H1 (cell line): Measurements from ENCODE around the gene TRAF4. TPM values are rescaled to one million over a fixed set of nuclear protein-coding genes. Genes with fewer than 3 reads are reported as not detected.

Source experiments
- CTCF ChIA-PET: fragments of 300-600 bp; sonication (Branson Sonifier 250); formaldehyde crosslinking; loops from one replicate; lab custom pipeline; 2021; ENCODE audit not compliant: partially characterized antibody; lab: Charles Lee
- POLR2A ChIA-PET: fragments of 300-600 bp; sonication (Branson Sonifier 250); formaldehyde crosslinking; loops from one replicate; lab custom pipeline; 2021; ENCODE audit warnings: inconsistent platforms; ENCODE audit not compliant: partially characterized antibody; lab: Charles Lee
- DNase-seq, 2 experiments: peaks; one replicate each; pipeline versions ENCODE4 v3.0.0 to v3.0.0-alpha.2; 2010 to 2022; ENCODE audit warnings: low spot score in 2 of 2, low read depth in 1 of 2, mixed read lengths in 1 of 2
- FAIRE-seq: peaks from 2 replicates; lab custom pipeline; 2011; peaks lifted over from hg19 to GRCh38; lab: Jason Lieb, UNC
- H2AFZ ChIP-seq: 2 replicates; pipeline ENCODE4 v1.8.1; 2012; ENCODE audit warnings: low read length, inconsistent platforms
- H2AK5ac ChIP-seq: 2 replicates; pipeline ENCODE4 v1.6.1; 2013; ENCODE audit warnings: low read depth, low read length
- H2BK120ac ChIP-seq: replicated peaks from 2 replicates; pipeline ENCODE3; 2013; ENCODE audit warnings: low read depth, low read length, inconsistent platforms
- H2BK12ac ChIP-seq: 2 replicates; pipeline ENCODE4 v1.6.1; 2013; ENCODE audit warnings: low read depth, low read length
- H2BK15ac ChIP-seq: 2 replicates; pipeline ENCODE4 v1.6.1; 2013; ENCODE audit warnings: low read length
- H2BK20ac ChIP-seq: 2 replicates; pipeline ENCODE4 v1.6.1; 2013; ENCODE audit warnings: low read length
- H2BK5ac ChIP-seq: 2 replicates; pipeline ENCODE4 v1.6.1; 2013; ENCODE audit warnings: low read depth, low read length
- H3K14ac ChIP-seq: 2 replicates; pipeline ENCODE4 v1.6.1; 2013; ENCODE audit warnings: inconsistent platforms; ENCODE audit not compliant: insufficient read length
- H3K18ac ChIP-seq: 2 replicates; pipeline ENCODE4 v1.6.1; 2013; ENCODE audit warnings: low read length; ENCODE audit errors: extremely low read depth
- H3K23ac ChIP-seq: 2 replicates; pipeline ENCODE4 v1.6.1; 2013; ENCODE audit warnings: inconsistent platforms; ENCODE audit not compliant: insufficient read length
- H3K23me2 ChIP-seq: 2 replicates; pipeline ENCODE4 v1.6.1; 2013; ENCODE audit warnings: low read depth, low read length
- H3K27ac ChIP-seq: 2 replicates; pipeline ENCODE4 v1.6.1; 2011; ENCODE audit warnings: low read depth, low read length, inconsistent platforms
- H3K27me3 ChIP-seq, 4 experiments: replicated peaks in 1 of 4; 1 replicate in 1 of 4; 2 replicates in 3 of 4; pipeline versions ENCODE4 v1.6.1 to v1.8.1; 2011 to 2013; ENCODE audit warnings: low read length in 3 of 4, mild to moderate bottlenecking in 3 of 4, inconsistent platforms in 2 of 4, mixed read lengths in 2 of 4, moderate library complexity in 1 of 4; ENCODE audit not compliant: control insufficient read depth in 3 of 4, insufficient read depth in 3 of 4; ENCODE audit errors: extremely low read depth in 1 of 4
- H3K36me3 ChIP-seq, 4 experiments: 2 replicates each; pipeline versions ENCODE4 v1.6.1 to v1.8.1; 2011 to 2013; ENCODE audit warnings: mild to moderate bottlenecking in 4 of 4, low read length in 3 of 4, moderate library complexity in 2 of 4, control low read depth in 1 of 4, inconsistent platforms in 1 of 4; ENCODE audit not compliant: insufficient read depth in 4 of 4, control insufficient read depth in 2 of 4
- H3K4ac ChIP-seq: replicated peaks from 2 replicates; pipeline ENCODE3; 2013; ENCODE audit warnings: low read length, low read depth, mixed read lengths, inconsistent platforms; ENCODE audit not compliant: insufficient read length
- H3K4me1 ChIP-seq, 4 experiments: replicated peaks in 1 of 4; 1 replicate in 1 of 4; 2 replicates in 3 of 4; pipeline versions ENCODE4 v1.6.1 to v1.8.1; 2011 to 2013; ENCODE audit warnings: low read length in 3 of 4, inconsistent platforms in 2 of 4, mixed read lengths in 1 of 4; ENCODE audit not compliant: insufficient read depth in 4 of 4, control insufficient read depth in 3 of 4
- H3K4me2 ChIP-seq, 2 experiments: 2 replicates each; pipeline versions ENCODE4 v1.6.1 to v1.8.1; 2011 to 2013; ENCODE audit warnings: low read depth in 2 of 2, low read length in 2 of 2, control low read depth in 1 of 2, inconsistent platforms in 1 of 2, mild to moderate bottlenecking in 1 of 2; ENCODE audit not compliant: insufficient read depth in 1 of 2
- H3K4me3 ChIP-seq, 4 experiments: fragments of 200-600, 300-600 bp in 1 of 4; sonication (generic), shearing (Covaris generic), sonication (Bioruptor Twin) in 1 of 4; 2 replicates each; pipeline versions ENCODE4 v1.5.1 to v1.8.1; 2011 to 2016; ENCODE audit warnings: low read length in 4 of 4, low read depth in 3 of 4, control low read depth in 2 of 4, inconsistent platforms in 2 of 4, mild to moderate bottlenecking in 2 of 4, mixed read lengths in 1 of 4, moderate library complexity in 1 of 4; ENCODE audit not compliant: insufficient read depth in 2 of 4; ENCODE audit errors: extremely low read depth in 1 of 4
- H3K56ac ChIP-seq: replicated peaks from 2 replicates; pipeline ENCODE3; 2013; ENCODE audit warnings: low read depth, mild to moderate bottlenecking, mixed read lengths, low read length, inconsistent platforms; ENCODE audit not compliant: insufficient read length
- H3K79me1 ChIP-seq: 2 replicates; pipeline ENCODE4 v1.6.1; 2013; ENCODE audit warnings: low read depth, low read length, control low read depth
- H3K79me2 ChIP-seq, 2 experiments: 2 replicates each; pipeline versions ENCODE4 v1.6.1 to v1.8.1; 2012 to 2013; ENCODE audit warnings: low read length in 2 of 2, mild to moderate bottlenecking in 2 of 2, inconsistent platforms in 1 of 2; ENCODE audit not compliant: insufficient read depth in 2 of 2, control insufficient read depth in 1 of 2
- H3K9ac ChIP-seq, 4 experiments: replicated peaks in 1 of 4; 1 replicate in 1 of 4; 2 replicates in 3 of 4; pipeline versions ENCODE4 v1.6.1 to v1.8.1; 2011 to 2013; ENCODE audit warnings: low read depth in 3 of 4, low read length in 3 of 4, control low read depth in 2 of 4, mild to moderate bottlenecking in 2 of 4, moderate library complexity in 2 of 4, inconsistent platforms in 1 of 4; ENCODE audit errors: extremely low read depth in 1 of 4
- H3K9me3 ChIP-seq, 2 experiments: 2 replicates each; pipeline versions ENCODE4 v1.6.1 to v1.8.1; 2012 to 2013; ENCODE audit warnings: mild to moderate bottlenecking in 2 of 2, moderate library complexity in 2 of 2, control low read depth in 1 of 2, inconsistent platforms in 1 of 2, low read depth in 1 of 2, low read length in 1 of 2, mixed read lengths in 1 of 2; ENCODE audit not compliant: insufficient read depth in 2 of 2
- H4K20me1 ChIP-seq, 2 experiments: replicated peaks in 1 of 2; 2 replicates each; pipeline versions ENCODE3 to v1.8.1; 2011 to 2013; ENCODE audit warnings: inconsistent platforms in 2 of 2, low read length in 2 of 2, mild to moderate bottlenecking in 1 of 2; ENCODE audit not compliant: insufficient read depth in 2 of 2, control insufficient read depth in 1 of 2
- H4K5ac ChIP-seq: 2 replicates; pipeline ENCODE4 v1.6.1; 2013; ENCODE audit warnings: low read length, low read depth, mixed read lengths, inconsistent platforms; ENCODE audit not compliant: insufficient read length
- H4K8ac ChIP-seq: 2 replicates; pipeline ENCODE4 v1.8.0; 2013; ENCODE audit warnings: mild to moderate bottlenecking, moderate library complexity, low read length, inconsistent platforms; ENCODE audit not compliant: insufficient read depth; ENCODE audit errors: extremely low read depth
- H4K91ac ChIP-seq: replicated peaks from 2 replicates; pipeline ENCODE3; 2013; ENCODE audit warnings: low read length, mixed read lengths, inconsistent platforms; ENCODE audit not compliant: insufficient read length
- ASH2L ChIP-seq: fragments of 200-600, 300-600 bp; sonication (generic); IDR thresholded peaks from one replicate; pipeline ENCODE4 v1.7.1; 2017; ENCODE audit warnings: low read length
- CEBPB ChIP-seq: IDR thresholded peaks from 2 replicates; pipeline ENCODE4 v1.6.1; 2012; ENCODE audit warnings: low read depth, low read length
- CREB1 ChIP-seq: IDR thresholded peaks from 2 replicates; pipeline ENCODE4 v1.6.1; 2012; ENCODE audit warnings: inconsistent platforms
- EP300 ChIP-seq, 2 experiments: IDR thresholded peaks; 1 replicate in 1 of 2; 2 replicates in 1 of 2; pipeline ENCODE4 v1.6.1; 2011 to 2012; ENCODE audit warnings: low read depth in 2 of 2, low read length in 2 of 2, mild to moderate bottlenecking in 2 of 2, borderline replicate concordance in 1 of 2, inconsistent platforms in 1 of 2, moderate library complexity in 1 of 2
- MAFK ChIP-seq: IDR thresholded peaks from 2 replicates; pipeline ENCODE4 v1.6.1; 2012; ENCODE audit warnings: low read depth, mild to moderate bottlenecking, improper control_type of control experiment, low read length
- NRF1 ChIP-seq: IDR thresholded peaks from 2 replicates; pipeline ENCODE4 v1.6.1; 2011; ENCODE audit warnings: mild to moderate bottlenecking, low read depth, low read length, improper control_type of control experiment
- POLR2A ChIP-seq, 2 experiments: IDR thresholded peaks; 1 replicate in 1 of 2; 2 replicates in 1 of 2; pipeline ENCODE4 v1.6.1; 2011; ENCODE audit warnings: low read depth in 2 of 2, low read length in 2 of 2, mild to moderate bottlenecking in 2 of 2; ENCODE audit errors: control extremely low read depth in 1 of 2
- RFX5 ChIP-seq: IDR thresholded peaks from 2 replicates; pipeline ENCODE4 v1.6.1; 2011; ENCODE audit warnings: low read depth, low read length, improper control_type of control experiment, borderline replicate concordance
- WGBS, 2 experiments: shearing (Covaris generic) in 1 of 2; methylation state at CpG; one replicate each; pipeline versions ENCODE4 v1.1.6 to v1.1.7; 2013 to 2015; ENCODE audit warnings: low lambda C conversion rate in 2 of 2, mixed read lengths in 2 of 2, inconsistent platforms in 1 of 2, low coverage in 1 of 2, missing lambda C conversion rate in 1 of 2; ENCODE audit not compliant: insufficient replicate concordance in 2 of 2, insufficient coverage in 1 of 2, insufficient read length in 1 of 2; ENCODE audit errors: extremely low coverage in 1 of 2, missing lambda C conversion rate in 1 of 2; 5-methylcytosine and 5-hydroxymethylcytosine counted together
- polyA plus RNA-seq, 7 experiments: library from polyadenylated mRNA; depleted of rRNA in 3 of 7; stranded (reverse) in 5 of 7; unstranded in 2 of 7; fragments of >200 nt in 5 of 7; fragments of 200-250 nt in 2 of 7; gene quantifications; 1 replicate in 5 of 7; 2 replicates in 1 of 7; 4 replicates in 1 of 7; pipeline versions ENCODE4 v1.2.1 to v1.2.3, GENCODE V29; 2011 to 2013; ENCODE audit warnings: missing spikeins in 2 of 7, mixed read lengths in 2 of 7
- total RNA-seq: library from RNA; stranded (reverse); fragmentation: NEBNext Ultra II Directional; extraction: Animal tissue kit (Norgen Biotek cat#: 25700); gene quantifications from 2 replicates; pipeline ENCODE4 v1.2.1, GENCODE V29; 2021

Gene TRAF4
- total and polyA plus RNA-seq, 2 of the 8 experiments (the other 6 are each of a cell fraction or from before 2014, with no cell fraction given) = 167 to 170 TPM

- H3K9ac ChIP-seq = peak overlapping the region; percentile 31 to 98 (median 65); a peak in 6 of 7 replicates
- peaks cover 19 to 42% of the 10 kb centered on the region in 2 experiments for H3K79me2 ChIP-seq
- DNase-seq (no peak), FAIRE-seq (no peak)
- WGBS, 2 experiments = 80% methylated on average over 4 of the region's 4 CpGs; no CpG with 5 or more reads in 1 of the 2 experiments
- H3K56ac ChIP-seq = peak overlapping the region; percentile 70
- peak overlapping the region; percentile 94 to 99 (median 98); a peak in 7 of 8 replicates for H3K4me3 ChIP-seq
- peak overlapping the region; percentile 93 for H3K4ac ChIP-seq
- no peak overlapping the region for H3K23ac ChIP-seq
- H4K91ac ChIP-seq = peak overlapping the region; percentile 98
- peaks cover 14% of the 10 kb centered on the region for H3K79me1 ChIP-seq
- H3K4me2 ChIP-seq = peak overlapping the region; percentile 92 to 93
- peak overlapping the region; percentile 98 for H3K27ac ChIP-seq
- TF ChIP-seq MAFK (peak; percentile 85), POLR2A (IDR thresholded peaks at IDR 0.05; ENCODE audit: control extremely low read depth in 1 of 2, low read depth in 2 of 2, low read length in 2 of 2) (peak in 1 of 2 experiments; percentile 68; a peak in 1 of 3 replicates), RFX5 (no peak), CREB1 (no peak), EP300 (IDR thresholded peaks at IDR 0.05; ENCODE audit: borderline replicate concordance in 1 of 2, low read depth in 2 of 2, low read length in 2 of 2) (no peak), CEBPB (no peak), ASH2L (no peak), NRF1 (no peak)
- POLR2A ChIA-PET = interaction anchor here (0.6 to 15.3 kb wide), 17 partner anchors 8 to 208 kb away, joined by 3 to 813 read pairs (median 7); partner anchors contain the start of genes FAM222B, FLOT2, NEK8 and PROCA1
- 0 out of 2 replicates have a peak overlapping the region, but pooled peaks have one; percentile 40 for H2BK20ac ChIP-seq
- peak overlapping the region; percentile 99 for H2BK5ac ChIP-seq
- no peaks in the 10 kb centered on the region for H3K9me3 ChIP-seq
- H2BK120ac ChIP-seq = peak overlapping the region; percentile 33
- H4K8ac ChIP-seq = peak overlapping the region; percentile 62; the same call in 1 of the 2 replicates
- H3K36me3 ChIP-seq = peaks cover 30 to 43% (median 32%) of the 10 kb centered on the region in 4 experiments
- H3K23me2 ChIP-seq = peaks cover 23% of the 10 kb centered on the region
- peak overlapping the region; percentile 52 for H2BK12ac ChIP-seq
- H2AFZ ChIP-seq = no peak overlapping the region
- CTCF ChIA-PET = interaction anchor here (0.9 to 11.7 kb wide), 6 partner anchors 9 to 151 kb away, joined by 3 to 316 read pairs (median 4); partner anchors contain the start of genes FLOT2, NEK8, RPL23A and TLCD1
- H2BK15ac ChIP-seq = peak overlapping the region; percentile 93; the same call in 1 of the 2 replicates
- peaks cover 30 to 34% of the 10 kb centered on the region in 2 experiments for H4K20me1 ChIP-seq
- H4K5ac ChIP-seq = peak overlapping the region; percentile 90
- peak overlapping the region; percentile 54; the same call in 1 of the 2 replicates for H2AK5ac ChIP-seq
- peaks cover 0 to 30% (median 25%) of the 10 kb centered on the region in 4 experiments; a peak in 6 of 7 replicates for H3K4me1 ChIP-seq
- H3K27me3 ChIP-seq = no peaks in the 10 kb centered on the region
- no peak overlapping the region for H3K14ac ChIP-seq
- H3K18ac ChIP-seq = peak overlapping the region; percentile 86
These were observed 2.1 kb downstream of the TRAF4 start for GRCh38 chr17:28745786-28746411.
